Placental epithelial cell (primary cell): ENCODE data around the gene GAB4. TPM values are rescaled to one million over a fixed set of nuclear protein-coding genes. Genes with fewer than 3 reads are reported as not detected.

Experiments used
- total RNA-seq: library from RNA; depleted of rRNA; stranded (reverse); fragments of >200 nt; gene quantifications from 2 replicates; pipeline ENCODE4 v1.2.3, GENCODE V29; 2012

GAB4 gene, protein sequence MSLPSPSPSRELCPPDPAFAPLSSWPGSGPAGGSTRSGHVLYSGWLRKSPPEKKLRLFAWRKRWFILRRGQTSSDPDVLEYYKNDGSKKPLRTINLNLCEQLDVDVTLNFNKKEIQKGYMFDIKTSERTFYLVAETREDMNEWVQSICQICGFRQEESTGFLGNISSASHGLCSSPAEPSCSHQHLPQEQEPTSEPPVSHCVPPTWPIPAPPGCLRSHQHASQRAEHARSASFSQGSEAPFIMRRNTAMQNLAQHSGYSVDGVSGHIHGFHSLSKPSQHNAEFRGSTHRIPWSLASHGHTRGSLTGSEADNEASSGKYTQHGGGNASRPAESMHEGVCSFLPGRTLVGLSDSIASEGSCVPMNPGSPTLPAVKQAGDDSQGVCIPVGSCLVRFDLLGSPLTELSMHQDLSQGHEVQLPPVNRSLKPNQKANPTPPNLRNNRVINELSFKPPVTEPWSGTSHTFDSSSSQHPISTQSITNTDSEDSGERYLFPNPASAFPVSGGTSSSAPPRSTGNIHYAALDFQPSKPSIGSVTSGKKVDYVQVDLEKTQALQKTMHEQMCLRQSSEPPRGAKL
- total RNA-seq, result not detected in 2 replicates

DNA sequence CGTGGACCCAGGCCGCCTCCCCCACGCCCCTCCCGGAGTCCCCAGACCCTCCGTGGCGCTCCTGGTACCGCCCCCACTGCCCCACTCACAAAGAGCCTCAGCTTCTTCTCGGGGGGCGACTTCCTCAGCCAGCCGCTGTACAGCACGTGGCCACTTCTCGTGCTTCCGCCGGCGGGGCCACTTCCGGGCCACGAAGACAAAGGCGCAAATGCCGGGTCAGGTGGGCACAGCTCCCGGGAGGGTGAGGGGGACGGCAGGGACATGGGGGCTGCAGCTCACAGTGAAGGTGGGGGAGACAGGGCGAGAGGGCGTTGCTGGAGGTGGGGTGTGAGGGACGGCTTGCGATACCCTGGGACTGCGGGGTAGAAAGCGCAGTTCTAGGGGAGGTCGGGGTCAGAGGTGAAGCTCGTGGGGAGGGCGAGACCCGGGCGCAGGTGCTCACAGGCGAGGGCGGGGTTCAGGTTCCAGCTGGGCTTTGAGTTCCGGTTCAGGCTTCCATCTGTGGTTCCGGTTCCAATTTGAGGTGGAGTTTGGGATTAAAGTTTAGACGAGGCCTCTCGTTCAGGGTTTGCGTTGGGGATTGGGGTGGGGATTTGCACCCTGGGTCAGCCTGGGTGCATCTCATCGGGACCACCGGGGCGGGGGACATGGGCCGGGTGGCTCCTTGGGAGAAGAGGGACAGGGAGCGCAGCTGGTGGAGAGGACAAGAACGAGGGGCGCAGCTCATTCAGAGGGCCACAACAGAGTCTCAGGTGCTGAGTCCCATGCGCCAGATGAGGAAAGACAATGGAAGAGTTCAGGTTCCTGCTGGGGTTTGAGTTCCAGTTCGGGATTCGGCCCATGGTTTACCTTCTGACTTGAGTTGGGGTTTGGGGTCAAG is at the start of gene GAB4:
Gene GAB4, minus strand, starts transcription at position 371 of the 880 bp plus-strand sequence. Its CDS starts 108 bp downstream, at position 263.

Other genes with a start within 250 kb of the GAB4 start
- gene XKR3, start 182.8 kb downstream of the GAB4 start, total RNA-seq, result not detected in 2 replicates
- 7.1 and 8.7 TPM in 2 replicates for gene IL17RA, start 76.8 kb upstream of the GAB4 start, total RNA-seq
- under 0.01 TPM in 1 of 2 replicates, not detected in the other for gene TMEM121B, start 113.1 kb upstream of the GAB4 start, total RNA-seq
- 22.0 and 30.1 TPM in 2 replicates for gene HDHD5, start 151.1 kb upstream of the GAB4 start, total RNA-seq
- 3.0 and 11.4 TPM in 2 replicates for gene ADA2, start 211.2 kb upstream of the GAB4 start, total RNA-seq